K562 (cell line): ENCODE results near the gene EME1. TPM values are rescaled to one million over a fixed set of nuclear protein-coding genes. Genes with fewer than 3 reads are reported as not detected.
A peak's percentile ranks its signal among the peaks of the same experiment; 100 is the strongest.

Source experiments
- ELF1 ChIP-seq: fragments of 200-800 bp; sonication (Bioruptor generic); IDR thresholded peaks from 2 replicates; pipeline ENCODE4 v1.6.1; 2016; ENCODE audit warnings: missing genetic modification characterization, missing compliant biosample characterization
- KLF1 ChIP-seq: fragments of 450-650 bp; IDR thresholded peaks from 2 replicates; pipeline ENCODE4 v1.6.1; 2016; ENCODE audit warnings: missing genetic modification characterization, missing compliant biosample characterization
- MAFG ChIP-seq: fragments of 450-650 bp; conservative IDR thresholded peaks from 2 replicates; pipeline ENCODE4 v1.6.1; 2016; ENCODE audit warnings: missing genetic modification characterization, missing compliant biosample characterization
- POLR2H ChIP-seq: IDR thresholded peaks from 2 replicates; pipeline ENCODE4 v1.6.1; 2016; ENCODE audit warnings: missing genetic modification characterization, low read depth, mild to moderate bottlenecking, control low read depth, missing compliant biosample characterization, moderate library complexity
- SMAD3 ChIP-seq: fragments of 450-650 bp; formaldehyde crosslinking; conservative IDR thresholded peaks from 2 replicates; pipeline ENCODE4 v1.4.0; 2020; ENCODE audit warnings: mild to moderate bottlenecking
- TFAP4 ChIP-seq: sonication (generic); formaldehyde crosslinking; IDR thresholded peaks from 2 replicates; pipeline ENCODE4 v1.8.0; 2022; ENCODE audit warnings: missing genetic modification reagents, mild to moderate bottlenecking, moderate library complexity, borderline replicate concordance
- polyA plus RNA-seq, 8 experiments: library from polyadenylated mRNA; depleted of rRNA in 4 of 8; stranded (reverse) in 5 of 8; unstranded in 3 of 8; fragments of >200 nt; fragmentation: Nextera tagmentation in 2 of 8; fragmentation: Illumina TruSeq in 1 of 8; extraction: Ambion mirVana in 2 of 8; extraction: Trizol in 1 of 8; gene quantifications; 2 replicates each; pipeline versions ENCODE4 v1.2.1 to v1.2.3, GENCODE V29; 2011 to 2014; ENCODE audit warnings: inconsistent platforms in 1 of 8, missing spikeins in 1 of 8
- total RNA-seq, 7 experiments: library from RNA; depleted of rRNA in 6 of 7; stranded (reverse); fragments of >200 nt in 6 of 7; fragmentation: Illumina TruSeq in 2 of 7; extraction: Trizol in 2 of 7; gene quantifications; 2 replicates each; pipeline versions ENCODE4 v1.2.1 to v1.2.3, GENCODE V29; 2011 to 2021; ENCODE audit warnings: low replicate concordance in 1 of 7
- TF ChIP-seq, protein P1 (sequence below), 2 experiments: IDR thresholded peaks in 1 of 2; conservative IDR thresholded peaks in 1 of 2; 2 replicates each; pipeline ENCODE4 v1.6.1; 2016; ENCODE audit warnings: low read depth in 2 of 2, mild to moderate bottlenecking in 1 of 2, missing compliant biosample characterization in 1 of 2, missing genetic modification characterization in 1 of 2, moderate library complexity in 1 of 2
- TF ChIP-seq, protein P2 (sequence below): fragments of 450-650 bp; IDR thresholded peaks from 2 replicates; pipeline ENCODE4 v1.6.1; 2016; ENCODE audit warnings: mild to moderate bottlenecking, moderate library complexity

EME1 gene
- total and polyA plus RNA-seq, 9 of the 15 experiments (the other 6 are each of a cell fraction or from before 2014, with no cell fraction given): 14.6 to 44.1 (median 24.0) TPM

- TF ChIP-seq MAFG (tag) (peak; percentile 17; the same call in 1 of the 2 replicates), POLR2H (no peak), SMAD3 (CRISPR knock-in tag) (no peak), TFAP4 (CRISPR knock-in tag) (peak; percentile 22; the same call in 1 of the 2 replicates), KLF1 (tag) (no peak), ELF1 (tag) (peak; percentile 38; the same call in 1 of the 2 replicates)
- TF ChIP-seq, protein P1, sequence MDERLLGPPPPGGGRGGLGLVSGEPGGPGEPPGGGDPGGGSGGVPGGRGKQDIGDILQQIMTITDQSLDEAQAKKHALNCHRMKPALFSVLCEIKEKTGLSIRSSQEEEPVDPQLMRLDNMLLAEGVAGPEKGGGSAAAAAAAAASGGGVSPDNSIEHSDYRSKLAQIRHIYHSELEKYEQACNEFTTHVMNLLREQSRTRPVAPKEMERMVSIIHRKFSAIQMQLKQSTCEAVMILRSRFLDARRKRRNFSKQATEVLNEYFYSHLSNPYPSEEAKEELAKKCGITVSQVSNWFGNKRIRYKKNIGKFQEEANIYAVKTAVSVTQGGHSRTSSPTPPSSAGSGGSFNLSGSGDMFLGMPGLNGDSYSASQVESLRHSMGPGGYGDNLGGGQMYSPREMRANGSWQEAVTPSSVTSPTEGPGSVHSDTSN (CRISPR knock-in tag; IDR thresholded peaks at IDR 0.05; ENCODE audit: low read depth): peak; percentile 69
- TF ChIP-seq, protein P1 (tag; conservative IDR thresholded peaks at IDR 0.05; ENCODE audit: low read depth): peak; percentile 97
- TF ChIP-seq, protein P2, sequence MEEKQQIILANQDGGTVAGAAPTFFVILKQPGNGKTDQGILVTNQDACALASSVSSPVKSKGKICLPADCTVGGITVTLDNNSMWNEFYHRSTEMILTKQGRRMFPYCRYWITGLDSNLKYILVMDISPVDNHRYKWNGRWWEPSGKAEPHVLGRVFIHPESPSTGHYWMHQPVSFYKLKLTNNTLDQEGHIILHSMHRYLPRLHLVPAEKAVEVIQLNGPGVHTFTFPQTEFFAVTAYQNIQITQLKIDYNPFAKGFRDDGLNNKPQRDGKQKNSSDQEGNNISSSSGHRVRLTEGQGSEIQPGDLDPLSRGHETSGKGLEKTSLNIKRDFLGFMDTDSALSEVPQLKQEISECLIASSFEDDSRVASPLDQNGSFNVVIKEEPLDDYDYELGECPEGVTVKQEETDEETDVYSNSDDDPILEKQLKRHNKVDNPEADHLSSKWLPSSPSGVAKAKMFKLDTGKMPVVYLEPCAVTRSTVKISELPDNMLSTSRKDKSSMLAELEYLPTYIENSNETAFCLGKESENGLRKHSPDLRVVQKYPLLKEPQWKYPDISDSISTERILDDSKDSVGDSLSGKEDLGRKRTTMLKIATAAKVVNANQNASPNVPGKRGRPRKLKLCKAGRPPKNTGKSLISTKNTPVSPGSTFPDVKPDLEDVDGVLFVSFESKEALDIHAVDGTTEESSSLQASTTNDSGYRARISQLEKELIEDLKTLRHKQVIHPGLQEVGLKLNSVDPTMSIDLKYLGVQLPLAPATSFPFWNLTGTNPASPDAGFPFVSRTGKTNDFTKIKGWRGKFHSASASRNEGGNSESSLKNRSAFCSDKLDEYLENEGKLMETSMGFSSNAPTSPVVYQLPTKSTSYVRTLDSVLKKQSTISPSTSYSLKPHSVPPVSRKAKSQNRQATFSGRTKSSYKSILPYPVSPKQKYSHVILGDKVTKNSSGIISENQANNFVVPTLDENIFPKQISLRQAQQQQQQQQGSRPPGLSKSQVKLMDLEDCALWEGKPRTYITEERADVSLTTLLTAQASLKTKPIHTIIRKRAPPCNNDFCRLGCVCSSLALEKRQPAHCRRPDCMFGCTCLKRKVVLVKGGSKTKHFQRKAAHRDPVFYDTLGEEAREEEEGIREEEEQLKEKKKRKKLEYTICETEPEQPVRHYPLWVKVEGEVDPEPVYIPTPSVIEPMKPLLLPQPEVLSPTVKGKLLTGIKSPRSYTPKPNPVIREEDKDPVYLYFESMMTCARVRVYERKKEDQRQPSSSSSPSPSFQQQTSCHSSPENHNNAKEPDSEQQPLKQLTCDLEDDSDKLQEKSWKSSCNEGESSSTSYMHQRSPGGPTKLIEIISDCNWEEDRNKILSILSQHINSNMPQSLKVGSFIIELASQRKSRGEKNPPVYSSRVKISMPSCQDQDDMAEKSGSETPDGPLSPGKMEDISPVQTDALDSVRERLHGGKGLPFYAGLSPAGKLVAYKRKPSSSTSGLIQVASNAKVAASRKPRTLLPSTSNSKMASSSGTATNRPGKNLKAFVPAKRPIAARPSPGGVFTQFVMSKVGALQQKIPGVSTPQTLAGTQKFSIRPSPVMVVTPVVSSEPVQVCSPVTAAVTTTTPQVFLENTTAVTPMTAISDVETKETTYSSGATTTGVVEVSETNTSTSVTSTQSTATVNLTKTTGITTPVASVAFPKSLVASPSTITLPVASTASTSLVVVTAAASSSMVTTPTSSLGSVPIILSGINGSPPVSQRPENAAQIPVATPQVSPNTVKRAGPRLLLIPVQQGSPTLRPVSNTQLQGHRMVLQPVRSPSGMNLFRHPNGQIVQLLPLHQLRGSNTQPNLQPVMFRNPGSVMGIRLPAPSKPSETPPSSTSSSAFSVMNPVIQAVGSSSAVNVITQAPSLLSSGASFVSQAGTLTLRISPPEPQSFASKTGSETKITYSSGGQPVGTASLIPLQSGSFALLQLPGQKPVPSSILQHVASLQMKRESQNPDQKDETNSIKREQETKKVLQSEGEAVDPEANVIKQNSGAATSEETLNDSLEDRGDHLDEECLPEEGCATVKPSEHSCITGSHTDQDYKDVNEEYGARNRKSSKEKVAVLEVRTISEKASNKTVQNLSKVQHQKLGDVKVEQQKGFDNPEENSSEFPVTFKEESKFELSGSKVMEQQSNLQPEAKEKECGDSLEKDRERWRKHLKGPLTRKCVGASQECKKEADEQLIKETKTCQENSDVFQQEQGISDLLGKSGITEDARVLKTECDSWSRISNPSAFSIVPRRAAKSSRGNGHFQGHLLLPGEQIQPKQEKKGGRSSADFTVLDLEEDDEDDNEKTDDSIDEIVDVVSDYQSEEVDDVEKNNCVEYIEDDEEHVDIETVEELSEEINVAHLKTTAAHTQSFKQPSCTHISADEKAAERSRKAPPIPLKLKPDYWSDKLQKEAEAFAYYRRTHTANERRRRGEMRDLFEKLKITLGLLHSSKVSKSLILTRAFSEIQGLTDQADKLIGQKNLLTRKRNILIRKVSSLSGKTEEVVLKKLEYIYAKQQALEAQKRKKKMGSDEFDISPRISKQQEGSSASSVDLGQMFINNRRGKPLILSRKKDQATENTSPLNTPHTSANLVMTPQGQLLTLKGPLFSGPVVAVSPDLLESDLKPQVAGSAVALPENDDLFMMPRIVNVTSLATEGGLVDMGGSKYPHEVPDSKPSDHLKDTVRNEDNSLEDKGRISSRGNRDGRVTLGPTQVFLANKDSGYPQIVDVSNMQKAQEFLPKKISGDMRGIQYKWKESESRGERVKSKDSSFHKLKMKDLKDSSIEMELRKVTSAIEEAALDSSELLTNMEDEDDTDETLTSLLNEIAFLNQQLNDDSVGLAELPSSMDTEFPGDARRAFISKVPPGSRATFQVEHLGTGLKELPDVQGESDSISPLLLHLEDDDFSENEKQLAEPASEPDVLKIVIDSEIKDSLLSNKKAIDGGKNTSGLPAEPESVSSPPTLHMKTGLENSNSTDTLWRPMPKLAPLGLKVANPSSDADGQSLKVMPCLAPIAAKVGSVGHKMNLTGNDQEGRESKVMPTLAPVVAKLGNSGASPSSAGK: peak; percentile 37; the same call in 1 of the 2 replicates
These were observed 50.6 kb downstream of the EME1 start (continued) for GRCh38 chr17:50423553-50424159.
